Regular cardiac myocyte (primary cell): Measurements from ENCODE around the gene NUDT13. TPM values are rescaled to one million over a fixed set of nuclear protein-coding genes. Genes with fewer than 3 reads are reported as not detected.

Source experiments
- total RNA-seq: library from RNA; depleted of rRNA; stranded (reverse); fragments of >200 nt; gene quantifications from 2 replicates; pipeline ENCODE4 v1.2.3, GENCODE V29; 2014

Gene NUDT13
- 1.2 and 1.4 TPM in 2 replicates for total RNA-seq

DNA sequence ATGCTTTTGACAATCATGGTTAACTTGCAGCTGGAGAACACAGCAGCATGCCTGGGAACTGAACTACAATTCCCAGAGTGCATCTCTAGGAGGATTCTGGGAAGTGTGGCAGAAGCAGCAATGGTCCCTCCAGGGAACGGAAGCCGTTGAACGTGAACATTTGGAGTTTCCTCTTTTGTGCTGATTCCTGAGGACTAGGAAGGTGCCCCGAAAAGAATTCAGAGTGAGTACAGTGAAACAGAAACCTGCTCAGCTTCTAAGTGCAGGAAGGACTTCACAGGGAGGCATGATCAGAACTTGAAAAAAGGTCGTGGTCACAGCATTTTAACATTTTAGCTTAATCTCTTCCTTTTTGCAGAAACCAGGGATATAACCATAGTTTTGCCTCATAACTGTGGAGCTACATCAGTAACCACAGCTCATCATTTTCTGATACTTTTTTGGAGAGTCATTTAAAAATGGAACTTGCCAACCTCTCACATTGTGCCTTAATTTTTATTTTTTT, at the start of gene NUDT13:
NUDT13 (plus strand) TSS at position 111 of the 505 bp plus-strand sequence. CDS start 3,911 bp downstream, outside the sequence.

DNA sequence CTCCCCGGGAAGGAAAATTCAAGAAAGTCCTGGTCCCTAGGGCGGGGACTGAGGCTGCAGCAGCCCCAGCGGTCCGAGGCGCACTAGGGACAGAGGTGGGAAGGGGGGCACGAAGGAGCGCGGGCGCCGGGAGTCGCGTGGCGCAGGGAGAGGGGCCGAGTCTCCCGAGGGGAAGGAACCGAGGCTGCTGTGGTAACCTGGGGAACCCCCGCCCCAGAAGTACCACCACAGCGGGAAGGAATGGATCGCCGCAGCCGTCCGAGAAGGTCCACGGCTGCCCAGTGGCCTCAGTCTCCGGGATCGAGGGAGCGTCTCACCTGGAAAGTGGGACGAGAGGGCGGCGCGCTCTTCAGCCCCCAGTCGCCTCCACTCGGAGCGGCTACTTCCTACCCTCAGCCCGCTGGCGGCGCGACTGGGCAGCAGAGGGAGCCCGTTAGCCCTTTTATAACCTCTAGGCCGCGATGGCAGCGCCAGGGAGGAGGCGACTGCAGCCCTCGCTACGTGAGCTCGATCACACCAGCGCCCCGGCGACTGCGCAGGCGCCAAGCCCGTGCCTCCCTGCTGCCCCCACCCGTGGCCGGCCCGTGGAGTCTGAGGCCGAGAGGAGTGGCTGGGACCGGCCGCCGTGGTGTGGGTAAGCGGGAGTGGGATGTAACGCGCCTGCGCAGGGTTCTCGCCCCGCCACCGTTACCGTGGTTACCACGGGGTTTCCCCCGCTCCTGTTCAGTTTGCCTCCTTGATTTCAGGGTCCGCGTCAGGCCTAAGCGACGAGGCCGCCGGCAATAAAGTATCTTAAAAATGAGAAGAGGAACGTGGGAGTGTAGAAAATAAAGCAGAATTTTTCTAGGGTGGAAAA, 13.6 kb upstream of the NUDT13 start, which contains the start of gene P4HA1:
P4HA1 (minus strand) TSS at position 418 of the 856 bp plus-strand sequence. CDS start 21,983 bp downstream, outside the sequence.

GRCh38 chr10:73167783-73168464, 57.7 kb downstream of the NUDT13 start, which contains the start of the genes ECD and FAM149B1:
TSS of gene ECD (minus strand) at chr10:73168008. CDS start at chr10:73163937, 4,071 bp downstream.
TSS of gene FAM149B1 (plus strand) at chr10:73168119. CDS start at chr10:73168340, 221 bp downstream.

Other genes starting within 250 kb of the NUDT13 start
- under 0.01 TPM in 1 of 2 replicates, not detected in the other for gene OIT3, start 216.7 kb upstream of the NUDT13 start, total RNA-seq
- gene PLA2G12B, start 155.6 kb upstream of the NUDT13 start, total RNA-seq = not detected in 2 replicates
- gene P4HA1, start 13.6 kb upstream of the NUDT13 start, total RNA-seq = 411 and 711 TPM in 2 replicates
- 25.7 and 32.8 TPM in 2 replicates for gene ECD, start 57.6 kb downstream of the NUDT13 start, total RNA-seq
- 23.6 and 31.6 TPM in 2 replicates for gene FAM149B1, start 57.7 kb downstream of the NUDT13 start, total RNA-seq
- gene DNAJC9, start 136.8 kb downstream of the NUDT13 start, total RNA-seq = 21.7 and 65.8 TPM in 2 replicates
- gene MRPS16, start 142.2 kb downstream of the NUDT13 start, total RNA-seq = 56.4 and 70.5 TPM in 2 replicates
- 0.38 and 2.3 TPM in 2 replicates for gene CFAP70, start 248.4 kb downstream of the NUDT13 start, total RNA-seq